IMR-90 (cell line): ENCODE measurements around the gene ADPRHL1. TPM values are rescaled to one million over a fixed set of nuclear protein-coding genes. Genes with fewer than 3 reads are reported as not detected.

ENCODE experiments used
- ATAC-seq: fragments of 200-7000 bp; cut with Tn5 transposase; 2 replicates; pipeline ENCODE4 v1.9.1; 2020; ENCODE audit warnings: low read depth, mild to moderate bottlenecking, moderate library complexity
- BruUV-seq: library from RNA; stranded (reverse); fragments of 400-500 nt; replicated peaks from 2 replicates; lab custom pipeline; 2021; lab: Mats Ljungman, UMichigan
- CTCF ChIA-PET: fragments of 300-600 bp; formaldehyde crosslinking; extraction: SDS; loops from one replicate; lab custom pipeline; 2021; ENCODE audit warnings: antibody characterized with exemption; lab: Yijun Ruan, JAX
- POLR2A ChIA-PET: fragments of 300-600 bp; sonication (Branson Sonifier 250); formaldehyde crosslinking; loops from one replicate; lab custom pipeline; 2022; ENCODE audit warnings: antibody characterized with exemption; ENCODE audit not compliant: unreplicated experiment; lab: Charles Lee
- DNase-seq: peaks from one replicate; pipeline ENCODE4 v3.0.0; 2013
- H2AFZ ChIP-seq: replicated peaks from 2 replicates; pipeline ENCODE3; 2013; ENCODE audit warnings: low read length, mild to moderate bottlenecking; ENCODE audit not compliant: poor library complexity
- H2AK5ac ChIP-seq: 2 replicates; pipeline ENCODE4 v1.6.1; 2013; ENCODE audit warnings: low read depth, low read length, inconsistent platforms
- H2AK9ac ChIP-seq: replicated peaks from 2 replicates; pipeline ENCODE3; 2013; ENCODE audit warnings: mild to moderate bottlenecking, low read depth, low read length, moderate library complexity; ENCODE audit not compliant: poor library complexity
- H2BK120ac ChIP-seq: 2 replicates; pipeline ENCODE4 v1.6.1; 2013; ENCODE audit warnings: low read depth, low read length, inconsistent platforms
- H2BK15ac ChIP-seq: 3 replicates; pipeline ENCODE4 v1.6.1; 2013; ENCODE audit warnings: low read depth, low read length, inconsistent platforms
- H2BK20ac ChIP-seq: 2 replicates; pipeline ENCODE4 v1.6.1; 2013; ENCODE audit warnings: low read depth, mild to moderate bottlenecking, inconsistent platforms, low read length, moderate library complexity
- H2BK5ac ChIP-seq: 2 replicates; pipeline ENCODE4 v1.6.1; 2013; ENCODE audit warnings: mild to moderate bottlenecking, low read depth, low read length, inconsistent platforms; ENCODE audit not compliant: poor library complexity, severe bottlenecking
- H3K14ac ChIP-seq: replicated peaks from 2 replicates; pipeline ENCODE4 v1.6.1; 2013; ENCODE audit warnings: low read depth, low read length, inconsistent platforms
- H3K18ac ChIP-seq: 2 replicates; pipeline ENCODE4 v1.6.1; 2013; ENCODE audit warnings: low read depth, low read length, control low read depth
- H3K23ac ChIP-seq: 2 replicates; pipeline ENCODE4 v1.6.1; 2013; ENCODE audit warnings: low read depth, low read length, inconsistent platforms
- H3K27ac ChIP-seq: 2 replicates; pipeline ENCODE4 v1.5.1; 2013; ENCODE audit warnings: mild to moderate bottlenecking, control low read depth, low read length; ENCODE audit not compliant: insufficient read depth
- H3K27me3 ChIP-seq: 2 replicates; pipeline ENCODE4 v1.6.1; 2013; ENCODE audit warnings: low read length; ENCODE audit not compliant: control insufficient read depth, insufficient read depth
- H3K36me3 ChIP-seq: 2 replicates; pipeline ENCODE4 v1.6.1; 2013; ENCODE audit warnings: low read length, mixed read lengths; ENCODE audit not compliant: control insufficient read depth, insufficient read depth
- H3K4ac ChIP-seq: 2 replicates; pipeline ENCODE4 v1.6.1; 2013; ENCODE audit warnings: low read depth, low read length, inconsistent platforms
- H3K4me1 ChIP-seq: 2 replicates; pipeline ENCODE4 v1.6.1; 2013; ENCODE audit warnings: low read length, mixed read lengths; ENCODE audit not compliant: control insufficient read depth, insufficient read depth
- H3K4me2 ChIP-seq: 2 replicates; pipeline ENCODE4 v1.6.1; 2013; ENCODE audit warnings: low read depth, mild to moderate bottlenecking, control low read depth, low read length, moderate library complexity
- H3K4me3 ChIP-seq: 2 replicates; pipeline ENCODE4 v1.5.1; 2013; ENCODE audit warnings: low read depth, mild to moderate bottlenecking, control low read depth, low read length, moderate library complexity; ENCODE audit not compliant: insufficient read depth
- H3K56ac ChIP-seq: 2 replicates; pipeline ENCODE4 v1.6.1; 2013; ENCODE audit warnings: low read length, inconsistent platforms; ENCODE audit not compliant: insufficient read depth; ENCODE audit errors: extremely low read depth
- H3K79me1 ChIP-seq, 2 experiments: 2 replicates each; pipeline ENCODE4 v1.6.1; 2013; ENCODE audit warnings: low read length in 2 of 2, inconsistent platforms in 1 of 2, low read depth in 1 of 2
- H3K9ac ChIP-seq: 2 replicates; pipeline ENCODE4 v1.6.1; 2013; ENCODE audit warnings: low read depth, low read length, control low read depth
- H3K9me1 ChIP-seq: 2 replicates; pipeline ENCODE4 v1.6.1; 2013; ENCODE audit warnings: low read length, inconsistent platforms; ENCODE audit not compliant: insufficient read depth
- H3K9me3 ChIP-seq: 2 replicates; pipeline ENCODE4 v1.6.1; 2013; ENCODE audit warnings: low read length; ENCODE audit not compliant: control insufficient read depth, insufficient read depth
- H4K20me1 ChIP-seq: 2 replicates; pipeline ENCODE4 v1.6.1; 2013; ENCODE audit warnings: low read length, inconsistent platforms; ENCODE audit not compliant: insufficient read depth
- H4K5ac ChIP-seq: 2 replicates; pipeline ENCODE4 v1.6.1; 2013; ENCODE audit warnings: mild to moderate bottlenecking, low read depth, low read length, control low read depth
- H4K8ac ChIP-seq, 2 experiments: 2 replicates each; pipeline ENCODE4 v1.6.1; 2013; ENCODE audit warnings: low read depth in 2 of 2, low read length in 2 of 2, control low read depth in 1 of 2, inconsistent platforms in 1 of 2
- H4K91ac ChIP-seq: 2 replicates; pipeline ENCODE4 v1.6.1; 2013; ENCODE audit warnings: low read depth, low read length, inconsistent platforms; ENCODE audit not compliant: insufficient read depth
- BHLHE40 ChIP-seq: fragments of 150-350 bp; IDR thresholded peaks from 2 replicates; pipeline ENCODE4 v1.6.1; 2016; ENCODE audit warnings: mild to moderate bottlenecking, low read depth, low read length
- CEBPB ChIP-seq: IDR thresholded peaks from 2 replicates; pipeline ENCODE4 v1.6.1; 2012; ENCODE audit warnings: low read depth, low read length, improper control_type of control experiment
- CHD1 ChIP-seq: IDR thresholded peaks from 2 replicates; pipeline ENCODE4 v1.6.1; 2012; ENCODE audit warnings: low read depth, low read length, improper control_type of control experiment
- ELK1 ChIP-seq: fragments of 150-350 bp; IDR thresholded peaks from 2 replicates; pipeline ENCODE4 v1.6.1; 2016; ENCODE audit warnings: low read depth, mild to moderate bottlenecking, low read length, moderate library complexity, borderline replicate concordance
- FOS ChIP-seq: fragments of 150-350 bp; IDR thresholded peaks from 2 replicates; pipeline ENCODE4 v1.6.1; 2016; ENCODE audit warnings: low read depth, low read length
- MAFK ChIP-seq: IDR thresholded peaks from 2 replicates; pipeline ENCODE4 v1.6.1; 2012; ENCODE audit warnings: low read depth, low read length, improper control_type of control experiment
- MAZ ChIP-seq: IDR thresholded peaks from 2 replicates; pipeline ENCODE4 v1.6.1; 2012; ENCODE audit warnings: low read depth, mild to moderate bottlenecking, low read length, improper control_type of control experiment, moderate library complexity, borderline replicate concordance
- NFE2L2 ChIP-seq: fragments of 150-350 bp; IDR thresholded peaks from 2 replicates; pipeline ENCODE4 v1.6.1; 2016; ENCODE audit warnings: low read depth, mild to moderate bottlenecking, low read length
- POLR2A ChIP-seq: IDR thresholded peaks from 2 replicates; pipeline ENCODE4 v1.6.1; 2012; ENCODE audit warnings: mild to moderate bottlenecking, low read depth, low read length
- RAD21 ChIP-seq: IDR thresholded peaks from 2 replicates; pipeline ENCODE4 v1.6.1; 2012; ENCODE audit warnings: low read length, improper control_type of control experiment
- RCOR1 ChIP-seq: IDR thresholded peaks from 2 replicates; pipeline ENCODE4 v1.6.1; 2012; ENCODE audit warnings: mild to moderate bottlenecking, low read length, improper control_type of control experiment; ENCODE audit not compliant: insufficient replicate concordance
- RFX5 ChIP-seq: IDR thresholded peaks from 2 replicates; pipeline ENCODE4 v1.8.0; 2012; ENCODE audit warnings: low read depth, mild to moderate bottlenecking, low read length, moderate library complexity
- SMC3 ChIP-seq: fragments of 150-350 bp; IDR thresholded peaks from 2 replicates; pipeline ENCODE4 v1.6.1; 2016; ENCODE audit warnings: low read depth, mild to moderate bottlenecking, antibody characterized with exemption, low read length, moderate library complexity
- WGBS, 2 experiments: methylation state at CpG; one replicate each; pipeline versions ENCODE4 v1.1.5 to v1.1.7; 2013; ENCODE audit warnings: missing lambda C conversion rate in 2 of 2; ENCODE audit not compliant: insufficient read length in 1 of 2; ENCODE audit errors: extremely low coverage in 2 of 2; 5-methylcytosine and 5-hydroxymethylcytosine counted together
- dilution Hi-C: fragments of 300-500 bp; cut with HindIII; formaldehyde crosslinking; loops from one replicate; pipeline ENCODE4 v1.14.3; 2018; ENCODE audit warnings: low sequenced_read_pairs; ENCODE audit not compliant: unreplicated experiment
- in situ Hi-C: fragments of 300-500 bp; cut with MboI; formaldehyde crosslinking; loops from 3 replicates; pipeline ENCODE4 v1.14.3; 2019; ENCODE audit warnings: low sequenced_read_pairs, inconsistent platforms, mixed read lengths
- intact Hi-C: fragments of 100-400 bp; cut with micrococcal nuclease; formaldehyde crosslinking; loops from 2 replicates; pipeline ENCODE4 v1.10.0; 2022
- polyA plus RNA-seq, 3 experiments: library from polyadenylated mRNA; depleted of rRNA; stranded (reverse); fragments of >200 nt; gene quantifications; 2 replicates each; pipeline ENCODE4 v1.2.3, GENCODE V29; 2012; ENCODE audit warnings: low replicate concordance in 1 of 3
- total RNA-seq: library from RNA; depleted of rRNA; stranded (reverse); fragments of >200 nt; gene quantifications from 2 replicates; pipeline ENCODE4 v1.2.3, GENCODE V29; 2012
- TF ChIP-seq, protein P1 (sequence below): fragments of 150-350 bp; IDR thresholded peaks from 2 replicates; pipeline ENCODE4 v1.6.1; 2017; ENCODE audit warnings: mild to moderate bottlenecking, antibody characterized with exemption, low read length, low read depth
- TF ChIP-seq, protein P2 (sequence below): conservative IDR thresholded peaks from 2 replicates; pipeline ENCODE4 v1.5.1; 2012; ENCODE audit warnings: mild to moderate bottlenecking, low read depth, low read length, improper control_type of control experiment

ADPRHL1 gene
- total and polyA plus RNA-seq, 2 of the 4 experiments (the other 2 are of a cell fraction): 0.36 to 0.67 TPM

DNA sequence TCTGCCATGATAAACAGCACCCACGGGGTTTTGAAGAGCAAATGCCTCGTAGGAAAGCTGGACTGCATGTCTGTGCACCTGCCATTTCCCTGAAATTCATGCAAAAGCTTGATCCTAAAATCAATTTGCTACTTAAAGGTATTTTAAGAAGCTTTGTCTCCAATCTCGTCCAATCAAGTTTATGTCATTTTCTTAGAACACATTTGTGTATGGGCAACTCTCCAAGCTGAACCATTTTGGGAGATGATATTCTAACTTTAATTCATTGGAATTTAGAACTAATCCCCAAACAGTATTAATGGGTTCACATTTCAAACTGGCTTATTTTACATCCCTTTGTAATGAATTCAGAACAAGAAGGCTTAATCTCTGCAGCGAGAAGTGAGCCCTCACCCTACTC lies 822 bp downstream of the ADPRHL1 start:
- dilution Hi-C loops: no loop called here
- H2BK15ac ChIP-seq: no peak overlapping the region
- H3K4ac ChIP-seq: no peak overlapping the region
- DNase-seq (no peak), ATAC-seq (no peak)
- no peak overlapping the region for H3K23ac ChIP-seq
- no peaks in the 10 kb centered on the region for H3K9me3 ChIP-seq
- H2AK5ac ChIP-seq: no peak overlapping the region
- peaks cover 0 to 1% of the 10 kb centered on the region in 2 experiments; a peak in 1 of 4 replicates for H3K79me1 ChIP-seq
- in situ Hi-C loops: no loop called here
- H3K18ac ChIP-seq: no peak overlapping the region
- H4K91ac ChIP-seq: no peak overlapping the region
- H3K14ac ChIP-seq: no peak overlapping the region
- no peak overlapping the region for H2BK5ac ChIP-seq
- intact Hi-C loops: no loop called here
- H2AK9ac ChIP-seq: no peak overlapping the region
- ChIA-PET POLR2A (no interaction called here), CTCF (no interaction called here)
- H3K36me3 ChIP-seq: peaks cover 26% of the 10 kb centered on the region; the same call in 1 of the 2 replicates
- no peaks in the 10 kb centered on the region for H3K4me1 ChIP-seq
- H2BK120ac ChIP-seq: no peak overlapping the region
- H4K20me1 ChIP-seq: no peaks in the 10 kb centered on the region
- no TSS peak for BruUV-seq
- no peak overlapping the region for H3K9ac ChIP-seq
- no peak overlapping the region for H3K56ac ChIP-seq
- H3K4me3 ChIP-seq: no peak overlapping the region
- 100% methylated on average over 1 of the region's 4 CpGs; no CpG with 5 or more reads in 1 of the 2 experiments for WGBS, 2 experiments
- no peaks in the 10 kb centered on the region for H3K27me3 ChIP-seq
- TF ChIP-seq RAD21 (no peak), POLR2A (no peak), FOS (no peak), RCOR1 (no peak), MAFK (no peak), MAZ (no peak), CEBPB (no peak), NFE2L2 (no peak), RFX5 (no peak), SMC3 (no peak), CHD1 (no peak), BHLHE40 (no peak), ELK1 (no peak)
- TF ChIP-seq, protein P1, sequence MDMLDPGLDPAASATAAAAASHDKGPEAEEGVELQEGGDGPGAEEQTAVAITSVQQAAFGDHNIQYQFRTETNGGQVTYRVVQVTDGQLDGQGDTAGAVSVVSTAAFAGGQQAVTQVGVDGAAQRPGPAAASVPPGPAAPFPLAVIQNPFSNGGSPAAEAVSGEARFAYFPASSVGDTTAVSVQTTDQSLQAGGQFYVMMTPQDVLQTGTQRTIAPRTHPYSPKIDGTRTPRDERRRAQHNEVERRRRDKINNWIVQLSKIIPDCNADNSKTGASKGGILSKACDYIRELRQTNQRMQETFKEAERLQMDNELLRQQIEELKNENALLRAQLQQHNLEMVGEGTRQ: no peak
- TF ChIP-seq, protein P2, sequence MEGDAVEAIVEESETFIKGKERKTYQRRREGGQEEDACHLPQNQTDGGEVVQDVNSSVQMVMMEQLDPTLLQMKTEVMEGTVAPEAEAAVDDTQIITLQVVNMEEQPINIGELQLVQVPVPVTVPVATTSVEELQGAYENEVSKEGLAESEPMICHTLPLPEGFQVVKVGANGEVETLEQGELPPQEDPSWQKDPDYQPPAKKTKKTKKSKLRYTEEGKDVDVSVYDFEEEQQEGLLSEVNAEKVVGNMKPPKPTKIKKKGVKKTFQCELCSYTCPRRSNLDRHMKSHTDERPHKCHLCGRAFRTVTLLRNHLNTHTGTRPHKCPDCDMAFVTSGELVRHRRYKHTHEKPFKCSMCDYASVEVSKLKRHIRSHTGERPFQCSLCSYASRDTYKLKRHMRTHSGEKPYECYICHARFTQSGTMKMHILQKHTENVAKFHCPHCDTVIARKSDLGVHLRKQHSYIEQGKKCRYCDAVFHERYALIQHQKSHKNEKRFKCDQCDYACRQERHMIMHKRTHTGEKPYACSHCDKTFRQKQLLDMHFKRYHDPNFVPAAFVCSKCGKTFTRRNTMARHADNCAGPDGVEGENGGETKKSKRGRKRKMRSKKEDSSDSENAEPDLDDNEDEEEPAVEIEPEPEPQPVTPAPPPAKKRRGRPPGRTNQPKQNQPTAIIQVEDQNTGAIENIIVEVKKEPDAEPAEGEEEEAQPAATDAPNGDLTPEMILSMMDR: no peak
- no peak overlapping the region for H3K4me2 ChIP-seq
- no peaks in the 10 kb centered on the region for H3K9me1 ChIP-seq
- H4K5ac ChIP-seq: no peak overlapping the region
- no peak overlapping the region for H3K27ac ChIP-seq
- H2AFZ ChIP-seq: no peak overlapping the region
- H2BK20ac ChIP-seq: no peak overlapping the region
- no peak overlapping the region for H4K8ac ChIP-seq
